Stimulated activated CD8-positive, alpha-beta memory T cell treated with anti-CD3 and anti-CD28 coated beads, Interleukin-7, amount 100 ng/mL, for 24 hours (primary cell): Measurements from ENCODE around the gene KCNQ1.

Experiments used
- DNase-seq: peaks from one replicate; pipeline ENCODE4 v3.0.0-alpha.2; 2020; ENCODE audit warnings: low read depth

KCNQ1 gene

DNA sequence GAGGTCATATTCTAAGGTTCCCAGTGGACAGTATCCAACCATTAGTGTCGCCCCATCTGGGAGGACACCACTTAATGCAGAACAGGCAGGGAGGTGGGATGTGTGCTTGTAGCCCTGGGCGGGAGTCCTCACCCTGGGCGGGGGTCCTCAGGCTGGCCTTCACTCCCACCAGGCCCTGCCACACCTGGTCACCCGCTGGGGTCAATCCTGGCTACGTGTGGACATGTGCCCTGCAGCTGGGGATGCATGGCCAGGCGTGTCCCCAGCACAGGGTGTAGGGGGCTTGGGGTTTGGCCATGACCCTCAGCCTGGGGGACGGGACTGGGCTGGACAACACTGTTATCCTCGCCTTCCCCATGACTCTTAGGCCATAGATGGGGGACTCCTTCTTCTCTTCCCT is 19.3 kb upstream of the KCNQ1 start:
- DNase-seq, result no peak

DNA sequence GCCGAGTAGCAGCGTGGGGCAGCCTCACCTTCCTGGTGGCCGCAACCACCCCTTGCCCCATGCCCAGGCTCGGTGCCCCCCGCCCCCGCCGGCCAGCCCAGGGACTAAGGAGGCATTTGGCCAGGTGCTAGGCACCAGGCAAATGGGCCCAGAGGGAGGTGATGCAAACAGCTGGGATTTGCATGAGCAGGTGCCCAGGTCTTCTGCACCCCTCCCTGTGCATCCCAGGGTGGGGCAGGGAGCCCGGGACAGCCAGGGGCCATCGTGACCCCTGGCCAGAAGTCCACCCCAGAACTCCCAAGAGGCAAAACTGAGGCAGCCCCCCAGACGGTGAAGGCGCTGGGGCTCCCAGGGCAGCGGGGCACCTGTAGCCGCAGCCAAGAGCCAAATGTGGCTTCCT is 18.6 kb upstream of the KCNQ1 start:
- DNase-seq, result no peak

DNA sequence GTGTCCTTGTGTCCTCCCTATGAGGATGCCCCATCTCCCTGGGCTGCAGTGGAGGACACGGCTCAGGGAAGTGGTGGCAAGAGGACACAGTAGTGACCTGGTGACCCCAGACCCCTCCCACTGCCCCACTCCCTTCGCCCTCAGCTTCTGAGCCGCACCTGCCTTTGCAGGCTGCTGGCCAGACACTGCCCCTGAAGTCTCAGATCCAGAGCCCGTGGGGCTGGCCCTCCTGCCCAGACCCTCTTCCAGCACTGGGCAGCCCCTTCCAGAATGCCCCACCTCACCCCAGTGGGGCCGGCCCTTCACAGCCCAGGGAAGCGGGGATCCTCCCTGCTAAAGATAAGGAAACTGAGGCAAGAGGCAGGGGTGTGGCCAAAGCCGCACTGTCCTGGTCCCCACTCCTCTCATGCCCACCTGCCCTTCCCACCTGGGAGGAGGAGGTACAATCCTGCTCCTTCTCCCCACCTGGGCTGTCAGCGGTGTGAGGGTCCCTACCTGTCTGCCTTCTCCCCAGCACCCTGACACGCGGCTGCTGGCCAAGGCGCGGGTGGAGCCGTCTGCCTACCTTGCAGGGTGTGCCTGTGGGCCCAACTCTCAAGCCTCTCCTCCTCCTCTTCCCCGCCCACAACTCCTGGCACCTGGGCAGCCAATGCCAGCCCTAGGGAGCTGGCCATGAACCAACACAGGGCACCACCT is 17.8 kb upstream of the KCNQ1 start:
- no peak for DNase-seq

DNA sequence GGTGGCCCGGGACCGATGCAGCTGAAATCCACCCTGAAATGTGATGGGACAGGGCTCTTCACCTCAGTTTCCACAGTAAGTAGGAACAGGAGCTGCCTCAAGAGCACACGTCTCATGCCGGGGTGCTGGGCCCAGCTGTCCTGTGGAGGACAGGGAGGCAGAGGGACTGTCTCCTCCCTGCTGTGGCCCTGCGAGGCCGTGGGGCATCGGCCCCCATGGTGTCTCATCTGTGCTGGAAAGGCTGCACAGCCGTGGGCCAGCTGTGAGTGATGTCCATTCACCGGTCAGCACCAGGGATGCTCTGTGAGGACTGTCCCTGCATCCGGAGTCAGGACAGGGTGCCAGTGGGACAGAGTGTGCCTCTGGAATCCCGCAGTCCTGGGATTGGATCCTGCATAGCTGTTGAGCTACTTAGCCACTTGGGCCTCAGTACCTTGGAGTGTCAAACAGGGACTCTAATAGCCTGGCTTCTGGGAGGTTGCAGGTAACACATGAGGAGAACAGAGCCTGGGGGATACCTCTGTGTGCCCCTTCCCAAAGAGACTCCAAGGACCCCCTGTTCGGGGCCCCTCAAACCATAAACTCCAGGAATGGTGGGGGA is 17.0 kb upstream of the KCNQ1 start:
- DNase-seq, result no peak

DNA sequence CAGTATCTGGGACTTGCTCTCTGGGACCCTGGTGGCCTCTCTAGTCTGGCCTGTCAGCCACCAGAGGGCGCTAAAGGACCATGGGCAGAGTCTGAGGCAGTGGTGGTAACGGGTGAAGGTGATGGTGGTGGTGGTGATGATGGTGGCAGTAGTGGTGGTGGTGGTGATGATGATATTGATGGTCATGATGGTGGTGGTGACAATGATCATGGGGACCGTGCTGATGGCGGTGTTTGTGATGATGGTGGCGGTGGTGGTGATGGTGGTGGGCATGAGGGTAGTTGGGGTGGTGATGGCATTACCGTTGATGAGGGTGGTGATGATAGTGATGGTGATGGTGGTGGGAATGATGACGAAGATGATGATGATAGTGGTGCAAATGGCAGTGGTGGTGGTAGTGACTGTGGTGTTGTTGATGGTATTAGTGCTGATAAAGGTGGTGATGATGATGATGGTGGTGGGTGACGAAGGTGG is 16.4 kb upstream of the KCNQ1 start:
- DNase-seq, result peak; percentile 83

DNA sequence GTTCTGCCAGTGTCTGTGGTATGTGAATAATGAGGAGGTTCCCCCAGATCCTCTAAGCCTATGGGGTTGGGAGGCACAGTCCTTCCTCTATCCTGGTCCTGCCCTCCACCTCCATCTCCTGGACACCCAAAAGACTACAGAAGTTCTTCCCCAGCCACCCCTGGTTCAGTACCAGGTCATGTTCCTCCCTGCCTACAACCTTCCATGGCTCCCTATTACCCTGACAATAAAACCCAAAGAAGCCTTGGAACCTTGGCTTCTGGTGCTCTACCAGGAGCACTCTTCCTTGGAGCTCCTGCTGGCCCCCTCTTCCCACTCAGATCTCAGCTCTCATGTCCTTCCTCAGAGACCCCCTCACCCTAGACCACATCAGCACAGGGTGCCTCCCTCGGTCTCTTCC is 13.4 kb upstream of the KCNQ1 start:
- no peak for DNase-seq

DNA sequence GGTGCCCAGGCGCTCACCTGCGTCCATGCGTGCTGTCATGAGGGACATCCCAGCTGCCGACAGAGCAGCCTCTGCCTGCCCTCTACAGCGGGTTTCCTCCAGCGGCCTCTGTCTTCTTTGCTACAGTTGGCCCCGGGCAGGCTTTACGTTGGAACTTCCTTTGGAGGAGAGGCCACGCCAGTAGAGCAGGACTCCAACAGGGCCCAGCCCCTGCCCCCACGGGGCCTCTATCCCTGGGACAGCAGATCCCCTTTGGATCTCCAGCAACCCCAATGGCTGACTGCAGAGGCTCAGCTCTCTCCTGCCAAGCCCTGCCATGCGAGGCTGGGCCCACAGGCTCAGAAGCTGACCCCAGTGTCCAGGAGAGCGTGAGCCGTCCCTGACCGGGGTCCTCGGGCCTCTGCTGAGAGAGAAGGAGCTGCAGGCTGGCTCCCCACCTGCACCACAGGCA is 12.6 kb upstream of the KCNQ1 start:
- no peak for DNase-seq

DNA sequence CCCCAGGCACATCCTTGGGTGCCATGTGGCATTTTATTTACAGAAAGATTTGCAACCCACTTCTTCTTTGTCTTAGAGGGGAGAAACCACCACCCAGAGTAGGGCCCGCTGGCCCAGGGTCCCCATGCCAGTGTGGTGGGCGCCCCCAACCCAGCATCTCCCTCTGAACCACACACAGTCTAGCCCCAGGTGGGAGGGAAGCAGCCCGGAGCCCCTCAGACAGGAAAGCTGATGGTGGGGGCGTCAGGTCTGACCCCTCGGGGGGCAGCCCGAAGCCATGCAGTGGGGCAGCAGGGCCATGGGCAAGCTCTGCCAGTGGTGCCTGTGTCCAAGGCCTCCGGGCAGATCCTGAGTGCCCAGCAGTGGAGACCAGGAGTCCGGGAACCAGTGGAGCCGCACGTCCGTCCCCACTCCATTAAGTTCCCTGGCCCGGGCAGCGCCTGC is 12.2 kb upstream of the KCNQ1 start:
- no peak for DNase-seq

DNA sequence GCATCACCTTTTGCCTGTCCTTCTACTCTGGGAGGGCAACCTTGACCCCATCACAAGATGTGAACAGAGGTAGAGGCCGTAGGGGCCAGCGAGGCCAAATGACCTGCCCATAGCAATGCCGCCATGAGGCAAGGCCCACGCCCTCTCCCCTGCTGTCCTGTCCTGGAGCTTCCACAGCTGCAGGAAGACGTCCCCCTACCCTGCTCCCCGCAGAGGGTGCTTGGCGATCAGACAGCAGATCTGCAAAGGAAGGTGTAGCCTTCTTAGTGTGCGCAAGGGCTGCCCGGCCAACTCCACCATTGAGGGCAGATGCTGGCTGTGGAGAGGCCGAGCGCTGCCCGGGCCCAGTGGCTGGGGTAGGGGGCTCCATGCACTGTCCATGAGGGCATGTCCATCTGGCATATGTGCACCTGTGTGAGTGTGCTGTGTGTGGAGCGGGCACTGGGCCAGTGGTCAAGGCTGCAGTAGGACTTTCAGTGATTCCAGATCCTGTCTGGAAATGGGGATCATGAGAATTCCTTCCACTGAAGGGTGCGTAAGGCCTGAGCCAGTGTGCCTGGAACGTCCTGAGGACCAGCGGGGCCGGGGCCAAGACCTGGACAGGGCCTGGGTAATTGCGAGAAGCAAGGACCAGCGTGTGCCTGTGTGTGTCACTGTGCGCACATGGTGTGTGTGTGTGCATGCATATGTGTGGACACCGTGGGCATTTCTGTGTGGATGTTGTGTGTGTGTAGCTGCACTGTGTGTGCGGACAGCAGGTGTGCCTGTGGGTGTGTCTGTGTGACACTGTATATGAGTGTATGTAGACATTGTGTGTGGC is 11.5 kb upstream of the KCNQ1 start:
- no peak for DNase-seq

DNA sequence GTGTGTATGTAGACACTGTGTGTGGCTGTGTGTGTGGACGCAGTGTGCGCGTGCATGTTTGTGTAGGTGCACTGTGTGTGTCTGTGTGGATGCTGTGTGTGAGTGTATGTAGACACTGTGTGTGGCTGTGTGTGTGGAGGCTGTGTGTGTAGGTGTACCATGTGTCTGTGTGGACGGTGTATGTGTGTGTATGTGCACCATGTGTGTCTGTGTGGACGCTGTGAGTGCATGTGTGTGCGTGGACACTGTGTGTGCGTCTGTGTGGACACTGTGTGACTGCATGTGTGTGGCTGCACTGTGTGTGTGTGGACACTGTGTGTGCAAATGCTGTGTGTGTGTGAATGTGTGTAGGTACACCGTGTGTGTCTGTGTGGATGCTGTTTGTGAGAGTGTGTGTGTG is 10.8 kb upstream of the KCNQ1 start:
- no peak for DNase-seq

DNA sequence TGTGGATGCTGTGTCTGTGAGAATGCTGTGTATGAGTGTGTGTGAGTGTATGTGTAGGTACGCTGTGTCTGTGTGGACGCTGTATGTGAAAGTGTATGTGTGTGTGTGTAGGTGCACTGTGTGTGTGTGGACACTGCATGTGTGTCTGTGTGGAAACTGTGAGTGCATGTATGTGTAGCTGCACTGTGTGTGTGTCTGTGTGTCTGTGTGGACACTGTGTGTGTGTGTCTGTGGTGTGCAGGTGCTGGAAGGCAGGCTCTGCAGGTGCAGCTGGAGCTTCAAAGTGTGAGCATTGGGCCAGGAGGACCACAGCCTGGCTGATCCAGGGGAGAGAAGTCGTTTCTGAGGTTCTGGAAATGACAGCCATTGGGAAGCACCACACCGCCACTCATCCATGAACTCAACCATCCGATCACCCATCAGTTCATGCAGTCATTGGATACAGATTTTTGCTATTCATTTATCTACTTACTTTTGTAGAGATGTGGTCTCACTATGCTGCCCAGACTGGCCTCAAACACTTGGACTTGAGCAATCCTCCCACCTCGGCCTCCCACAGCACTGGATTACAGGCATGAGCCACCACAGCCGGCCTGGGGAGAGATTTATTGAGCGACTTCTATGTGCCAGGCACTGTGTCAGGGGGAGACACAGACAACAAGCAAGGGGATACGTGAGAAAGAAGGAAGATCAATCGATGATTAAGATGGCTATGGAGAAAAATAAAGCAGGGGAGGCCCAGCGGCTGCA is 10.1 kb upstream of the KCNQ1 start:
- DNase-seq, result no peak

DNA sequence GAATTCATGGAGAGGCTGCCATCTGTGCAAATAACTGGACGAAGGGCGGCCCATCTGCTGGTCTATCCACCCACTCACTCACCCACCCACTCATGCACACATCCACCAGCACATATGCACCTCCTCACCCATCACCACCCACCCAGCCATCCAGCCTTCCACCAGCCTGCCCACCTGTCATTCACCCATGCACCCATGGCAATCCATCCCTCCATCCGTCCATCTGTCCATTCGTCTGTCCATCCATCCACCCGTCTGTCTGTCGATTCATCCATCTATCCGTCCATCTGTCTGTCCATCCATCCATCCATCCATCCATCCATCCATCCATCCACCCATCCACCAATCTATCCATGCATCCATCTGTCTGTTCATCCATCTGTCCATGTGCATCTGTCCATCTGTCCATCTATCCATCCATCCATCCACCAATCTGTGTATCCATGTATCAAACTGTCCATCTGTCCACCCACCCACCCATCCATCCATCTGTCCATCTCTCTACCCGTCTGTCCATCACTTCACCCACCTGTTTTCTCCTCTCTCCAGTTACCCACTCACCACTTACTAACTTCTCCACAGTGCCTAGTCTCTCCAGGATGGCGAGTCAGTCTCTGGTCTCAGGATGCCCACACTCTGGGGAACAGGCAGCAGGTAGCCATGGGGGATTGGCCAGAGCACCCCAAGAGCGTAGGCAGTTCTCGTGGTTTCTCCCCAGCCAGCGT is 9.4 kb upstream of the KCNQ1 start:
- DNase-seq, result no peak

DNA sequence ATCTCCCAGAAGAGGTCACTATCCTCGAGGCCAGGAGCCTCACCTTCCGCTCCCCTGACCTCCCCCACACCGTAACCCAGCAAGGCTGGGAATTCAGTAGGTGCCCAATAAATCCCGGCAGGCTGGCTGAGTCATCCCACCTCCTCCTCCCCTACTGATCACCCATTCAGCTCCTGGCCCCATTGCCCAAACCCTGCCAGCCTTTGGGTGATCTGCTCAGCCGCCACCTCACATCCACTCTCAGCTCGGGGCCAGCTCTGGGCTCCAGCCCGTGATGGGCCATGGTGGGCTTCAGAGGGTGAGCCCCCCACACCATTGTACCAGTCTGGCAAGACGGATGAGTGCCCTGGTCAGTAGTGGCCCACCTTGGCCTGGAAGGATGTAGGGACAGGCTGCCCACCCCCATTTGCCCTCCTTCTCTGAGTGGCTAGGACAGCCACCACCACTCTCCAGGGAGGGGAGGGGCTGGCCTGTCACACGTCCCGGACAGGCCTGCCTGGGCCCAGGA is 8.7 kb upstream of the KCNQ1 start:
- no peak for DNase-seq

DNA sequence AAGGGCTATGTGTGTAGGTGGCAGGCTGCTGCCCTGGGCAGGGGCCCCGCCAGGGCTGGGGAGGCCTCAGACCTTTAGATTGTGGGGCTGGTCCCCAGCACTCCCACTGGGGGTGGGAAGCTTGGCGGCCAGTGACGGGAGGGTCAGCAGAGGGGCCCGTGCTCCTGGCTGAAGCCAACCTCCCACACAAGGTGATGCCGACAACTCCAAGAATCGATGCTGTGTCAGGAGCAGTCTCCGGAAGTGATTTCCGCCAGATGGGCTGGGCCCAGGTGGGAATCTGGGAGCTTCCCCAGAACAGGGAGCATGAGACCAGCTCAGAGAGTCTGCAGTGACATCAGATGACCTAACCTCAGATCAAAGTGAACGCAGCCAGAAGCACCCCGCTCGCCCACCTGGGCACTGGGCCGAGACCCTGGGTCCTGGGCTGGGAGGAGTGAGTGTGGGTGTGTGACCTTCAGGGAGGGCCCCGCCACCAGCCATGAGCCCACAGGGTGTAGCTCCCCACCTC is 8.2 kb upstream of the KCNQ1 start:
- no peak for DNase-seq

DNA sequence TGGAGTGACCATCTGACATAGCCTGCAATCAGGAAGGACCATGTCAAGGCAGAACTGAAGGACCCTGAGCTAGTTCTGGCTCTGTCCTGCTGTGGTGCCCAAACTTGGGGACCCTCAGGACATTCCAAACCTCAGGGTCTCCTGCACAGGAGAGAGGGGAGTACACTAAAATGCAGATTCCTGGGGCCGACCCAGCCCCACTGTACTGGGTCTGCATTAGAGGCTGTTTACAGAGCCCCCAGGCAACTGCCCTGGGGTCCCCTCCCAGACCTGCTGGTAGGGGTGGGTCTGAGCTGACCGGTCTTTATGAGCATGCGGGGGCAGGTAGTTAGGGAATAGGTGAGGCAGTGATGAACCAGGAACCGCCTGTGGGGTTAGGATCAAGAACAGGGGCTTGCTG is 7.3 kb upstream of the KCNQ1 start:
- no peak for DNase-seq

DNA sequence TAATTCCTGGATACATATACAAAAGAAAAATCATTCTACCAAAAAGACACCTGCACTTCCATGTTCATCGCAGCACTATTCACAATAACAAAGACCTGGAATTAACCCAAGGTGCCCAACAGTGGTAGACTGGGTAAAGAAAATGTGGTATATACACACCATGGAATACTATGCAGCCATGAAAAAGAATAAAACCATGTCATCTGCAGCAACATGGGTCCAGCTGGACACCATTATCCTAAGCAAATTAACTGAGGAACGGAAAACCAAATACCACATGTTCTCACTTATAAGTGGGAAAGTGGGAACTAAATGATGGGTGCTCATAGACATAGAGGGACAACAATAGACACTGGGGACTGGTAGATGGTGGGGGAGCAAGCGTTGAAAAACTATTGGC is 5.0 kb upstream of the KCNQ1 start:
- DNase-seq, result no peak

DNA sequence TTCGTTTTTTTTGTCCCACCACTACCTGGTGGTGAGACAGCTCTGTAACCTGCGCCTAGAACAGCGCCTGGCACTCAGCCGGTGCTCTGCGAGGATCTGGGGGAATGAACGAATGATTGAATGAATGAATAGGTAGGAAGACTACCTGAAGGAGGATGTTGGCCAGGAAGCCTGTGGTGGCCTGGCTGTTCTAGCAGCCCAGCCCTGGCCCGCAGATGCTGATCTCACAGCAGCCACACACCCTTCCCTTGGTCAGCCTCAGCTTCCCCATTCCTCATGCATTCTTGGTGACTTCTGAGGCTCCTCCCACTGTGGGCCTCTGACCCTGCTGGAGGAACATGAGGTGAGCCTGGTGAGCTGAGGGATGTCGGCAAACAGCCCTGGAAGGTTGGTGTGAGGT is 4.2 kb upstream of the KCNQ1 start:
- no peak for DNase-seq

DNA sequence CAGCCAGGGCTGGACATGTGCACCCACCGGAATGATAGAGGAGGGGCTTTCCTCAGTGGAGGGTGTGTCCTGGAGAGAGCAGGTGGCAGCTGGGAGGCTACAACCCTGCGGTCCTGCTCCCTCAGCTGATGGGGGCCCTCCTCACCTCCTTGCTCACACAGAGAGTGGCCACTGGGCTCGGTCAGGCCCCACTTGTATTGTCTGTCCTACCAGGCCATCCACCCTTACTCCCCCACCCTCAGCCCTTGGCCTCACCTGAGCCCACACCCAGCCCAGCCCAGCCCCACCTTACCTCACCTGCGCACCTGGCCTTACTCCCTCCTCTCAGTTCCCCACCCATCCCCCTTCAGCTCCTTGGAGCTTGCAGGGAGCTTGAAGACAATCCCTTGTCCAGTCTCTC is 3.6 kb upstream of the KCNQ1 start:
- no peak for DNase-seq

DNA sequence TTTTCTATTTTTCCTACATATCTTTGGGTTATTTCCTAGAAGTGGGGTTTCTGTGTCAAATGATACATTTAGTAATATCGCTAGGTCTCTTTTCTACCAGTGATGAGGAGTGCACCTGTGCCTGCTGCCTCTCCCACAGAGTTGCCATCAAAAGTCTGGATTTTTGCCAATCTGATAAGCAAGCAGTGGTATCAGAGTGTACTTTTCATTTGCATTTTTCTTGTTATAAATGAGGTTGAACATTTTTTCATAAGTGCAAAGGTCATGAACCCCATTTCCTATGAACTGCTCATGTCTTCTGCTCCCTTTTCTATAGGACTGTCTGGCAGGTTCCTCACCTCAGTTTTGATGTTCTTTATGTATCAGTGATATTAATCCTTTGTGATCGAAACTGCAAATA is 2.2 kb upstream of the KCNQ1 start:
- DNase-seq, result no peak

DNA sequence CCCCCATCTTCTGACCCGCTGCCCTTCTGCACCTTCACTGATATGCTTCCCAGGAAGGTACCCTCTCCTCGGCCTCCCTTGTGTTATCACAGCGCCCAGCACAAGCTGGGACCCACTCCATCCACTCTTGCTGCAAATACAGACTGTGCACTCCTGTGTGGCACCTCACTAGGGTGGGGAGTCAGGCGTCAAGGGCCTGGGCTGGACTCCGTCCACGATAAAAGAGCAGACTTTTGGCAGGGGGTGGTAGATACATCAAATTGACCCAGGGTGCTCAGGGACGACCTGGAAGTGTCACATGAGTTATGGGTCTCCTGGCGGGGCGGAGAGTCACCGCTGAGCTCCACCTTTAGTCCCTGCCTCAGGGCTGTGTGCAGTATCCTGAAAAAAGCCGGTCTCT is 1.4 kb upstream of the KCNQ1 start:
- DNase-seq, result no peak
